HG02970 (cell line): ENCODE data around the gene ALS2CL.

Experiments
- ATAC-seq: cut with Tn5 transposase; IDR thresholded peaks from one replicate; pipeline ENCODE4 v1.9.1; 2021; ENCODE audit warnings: mild to moderate bottlenecking, moderate library complexity, moderate number of reproducible peaks; ENCODE audit not compliant: unreplicated experiment, low FRiP score

The ALS2CL gene

DNA sequence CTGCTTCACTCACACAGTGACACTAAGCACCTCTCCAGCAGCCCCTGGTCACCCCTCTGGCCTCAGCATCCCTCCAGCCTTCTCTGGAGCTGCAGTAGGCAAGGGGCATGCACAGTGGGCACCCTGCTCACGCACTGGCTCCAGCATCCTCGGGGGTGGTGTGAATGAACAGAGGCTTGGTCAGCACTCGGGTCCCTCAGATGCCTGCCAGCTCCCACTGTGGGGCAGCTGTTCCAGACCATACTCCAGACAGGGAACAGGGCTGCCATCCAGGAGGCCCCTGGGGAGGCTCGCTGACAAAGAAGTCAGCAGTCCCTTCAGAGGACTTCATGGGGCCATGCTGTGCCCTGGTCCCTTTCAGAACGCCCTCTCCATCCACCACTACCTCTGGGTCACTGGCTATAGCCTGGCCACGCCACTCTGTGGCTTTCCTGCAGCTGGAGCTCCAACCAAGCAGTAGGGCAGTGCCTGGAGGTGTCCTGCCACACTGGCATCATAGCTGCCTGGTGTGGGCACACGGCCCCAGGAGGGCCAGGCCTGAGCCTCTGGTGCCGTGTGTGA, 26.3 kb downstream of the ALS2CL start:
- ATAC-seq: no peak

DNA sequence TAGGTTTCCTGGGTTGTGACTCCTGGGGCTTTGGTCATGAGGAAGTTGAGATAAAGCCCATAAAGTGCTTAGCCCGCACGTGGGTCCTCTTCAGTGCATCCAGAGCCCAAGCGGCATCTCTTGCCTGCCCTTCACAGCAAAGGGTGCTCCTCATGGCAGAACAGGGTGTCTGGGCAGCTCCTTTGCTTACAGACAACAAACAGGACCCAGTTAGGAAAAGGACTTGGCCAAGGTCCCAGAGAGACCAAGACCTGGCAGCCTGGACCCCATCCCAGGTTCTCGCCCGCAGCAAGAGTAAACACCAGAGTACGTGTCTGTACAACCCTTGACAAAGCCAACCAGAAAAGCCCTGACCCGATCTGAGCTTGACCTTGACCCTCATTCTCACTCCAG, 27.0 kb downstream of the ALS2CL start:
- no peak for ATAC-seq

DNA sequence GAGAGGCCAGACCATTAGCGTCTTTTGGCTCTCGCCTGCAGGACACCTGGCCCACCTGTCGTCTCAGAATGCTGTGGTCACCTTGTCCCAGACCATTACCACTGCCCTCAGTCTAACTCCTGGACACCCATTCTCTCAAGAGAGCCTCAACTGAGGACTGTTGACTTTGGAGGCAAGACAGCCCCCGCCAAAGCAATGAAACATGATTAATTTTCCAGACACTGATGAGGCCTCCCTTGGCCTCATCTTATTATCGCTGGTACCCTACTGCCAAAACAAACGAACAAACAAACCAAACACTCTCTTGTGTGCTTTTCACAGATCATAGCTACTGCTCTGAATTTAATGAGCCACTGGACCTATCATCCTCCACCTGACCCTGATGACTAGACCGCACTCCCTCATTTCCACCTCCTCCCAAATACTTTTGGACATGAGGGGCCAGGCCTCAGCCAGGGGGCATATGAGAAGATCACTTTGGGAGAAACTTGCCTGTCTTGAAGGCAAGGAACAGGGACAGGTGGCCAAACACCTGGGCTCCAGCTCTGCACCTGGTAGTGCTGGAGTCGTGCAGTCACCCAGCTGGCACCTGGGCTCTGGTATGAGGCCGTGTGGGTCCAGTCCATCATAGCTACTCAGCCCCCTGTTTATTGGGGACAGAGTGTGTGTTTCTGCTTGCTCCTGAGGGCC, 27.6 kb downstream of the ALS2CL start:
- ATAC-seq: no peak

DNA sequence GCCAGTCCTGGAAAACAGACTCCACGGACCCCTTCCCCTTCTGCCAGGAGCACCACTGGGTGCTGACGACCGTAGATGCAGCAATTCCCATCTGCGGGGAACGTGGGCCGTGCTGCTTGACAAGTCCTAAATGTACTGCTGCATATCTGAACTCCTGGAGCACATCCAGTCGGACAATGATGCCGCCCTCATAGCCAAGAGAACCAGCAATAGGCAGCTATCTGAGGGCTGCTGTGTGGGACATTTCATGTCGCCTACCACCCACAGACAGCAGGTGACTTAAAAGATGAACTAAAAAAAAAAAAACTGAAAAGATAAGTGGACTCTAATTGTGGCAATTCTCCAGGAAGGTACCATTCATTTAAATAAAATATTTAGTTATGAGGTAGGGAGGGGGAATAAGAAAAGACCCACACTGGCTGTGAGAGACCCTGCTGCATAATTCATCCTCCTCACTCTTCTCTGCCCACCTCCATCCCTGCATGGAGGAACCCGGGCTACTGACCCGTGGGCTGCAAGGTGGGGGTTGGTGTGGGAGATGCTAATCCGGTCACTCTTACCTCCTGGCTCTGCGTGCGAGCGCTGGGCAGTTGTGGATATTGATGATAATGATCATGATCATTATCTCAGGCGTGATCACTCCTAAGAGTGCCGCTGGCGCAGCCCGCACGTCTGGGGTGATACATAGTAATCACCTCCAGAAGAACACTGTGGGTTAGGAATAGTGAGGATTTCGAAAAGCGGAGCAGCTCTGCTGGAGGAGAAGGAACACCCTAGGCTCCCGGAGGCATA, 28.3 kb downstream of the ALS2CL start:
- no peak for ATAC-seq

- no peak for ATAC-seq
Observed at GRCh38 chr3:46664188-46664970, 29.1 kb downstream of the ALS2CL start.

- ATAC-seq: no peak
Observed at GRCh38 chr3:46663591-46664135, 29.8 kb downstream of the ALS2CL start.

DNA sequence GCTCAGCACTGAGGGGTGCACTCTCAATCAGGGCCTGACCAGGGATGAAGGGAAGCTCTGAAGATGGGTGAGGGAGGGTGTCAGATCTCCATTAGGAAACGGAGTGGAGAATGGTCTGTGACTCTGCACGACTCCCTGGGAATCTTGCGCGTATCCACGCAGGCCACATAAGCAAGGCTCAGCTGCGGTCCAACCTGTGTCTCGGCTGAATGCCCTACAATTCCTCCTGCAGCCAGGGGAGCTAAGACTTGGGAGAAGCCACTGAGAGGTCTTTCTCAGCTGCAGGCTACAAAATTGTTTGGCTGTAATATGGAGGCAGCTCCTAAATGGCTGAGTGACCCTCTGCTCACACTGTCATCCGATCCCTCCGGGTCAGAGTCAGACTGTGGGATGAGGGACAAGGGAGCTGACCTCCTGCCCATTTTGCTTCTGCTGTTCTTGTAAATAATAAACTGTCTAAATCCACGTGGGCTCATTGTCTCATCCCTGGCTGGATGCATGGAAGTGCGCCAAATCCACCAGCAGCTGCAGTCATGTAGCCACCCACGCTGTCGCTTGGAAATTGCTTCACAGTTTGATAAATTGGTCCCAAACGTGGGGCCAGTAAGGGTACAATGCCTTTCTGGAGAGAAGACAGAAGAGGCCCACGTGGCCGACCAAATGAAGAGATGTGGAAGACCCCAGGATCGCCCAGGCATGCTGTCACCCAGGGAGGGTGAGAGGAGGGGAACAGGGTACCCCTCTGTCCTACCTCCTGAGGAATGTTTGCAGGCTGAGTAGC, 30.5 kb downstream of the ALS2CL start:
- ATAC-seq: no peak

DNA sequence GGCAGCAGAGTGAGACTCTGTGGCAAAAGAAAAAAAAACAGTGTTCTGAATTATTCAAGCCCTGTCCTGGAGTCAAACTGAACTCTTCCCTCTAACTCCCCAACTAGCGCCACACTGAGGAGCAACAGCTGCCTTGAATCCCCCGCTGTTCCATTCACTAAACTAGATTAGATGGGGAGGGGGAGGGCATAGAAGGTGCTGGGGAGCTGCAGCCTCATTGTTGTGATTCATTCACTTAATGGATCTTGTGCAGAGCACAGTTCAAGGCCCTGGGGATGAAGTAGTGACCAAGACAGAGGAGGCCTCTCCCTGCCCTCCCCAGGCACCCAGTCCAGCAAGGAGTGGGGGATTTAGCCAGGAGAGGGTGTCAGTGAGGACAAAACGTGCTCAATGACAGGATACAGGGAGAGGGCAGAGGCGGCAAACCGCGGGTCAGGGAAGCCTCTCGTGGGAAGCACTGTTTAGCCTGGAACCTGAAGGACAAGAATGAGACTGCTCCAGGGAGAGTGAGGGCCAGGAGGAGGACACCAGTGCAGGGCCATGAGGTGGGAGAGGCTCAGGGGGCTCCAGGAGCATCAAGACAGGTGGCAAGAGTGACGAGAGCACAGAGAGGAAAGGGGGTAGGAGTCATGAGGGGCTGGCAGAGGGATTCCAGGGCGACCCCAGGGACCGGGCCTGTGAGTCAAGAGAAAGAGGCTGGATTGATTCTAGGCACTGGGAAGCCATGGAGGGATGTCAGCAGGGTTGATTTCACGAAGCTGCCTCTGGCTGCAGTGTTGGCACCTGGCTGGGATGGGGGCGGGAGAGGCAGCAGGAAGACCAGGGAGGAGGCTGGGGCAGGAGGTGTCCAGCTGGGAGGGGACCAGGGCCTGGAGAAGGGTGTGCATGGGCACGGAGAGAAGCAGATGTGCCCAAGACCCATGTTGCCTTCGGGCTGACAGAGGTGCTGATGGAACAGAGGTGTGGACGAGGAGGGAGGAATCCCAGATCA, 31.4 kb downstream of the ALS2CL start:
- ATAC-seq: no peak

- ATAC-seq: no peak
Observed at GRCh38 chr3:46660543-46661523, 32.6 kb downstream of the ALS2CL start.

DNA sequence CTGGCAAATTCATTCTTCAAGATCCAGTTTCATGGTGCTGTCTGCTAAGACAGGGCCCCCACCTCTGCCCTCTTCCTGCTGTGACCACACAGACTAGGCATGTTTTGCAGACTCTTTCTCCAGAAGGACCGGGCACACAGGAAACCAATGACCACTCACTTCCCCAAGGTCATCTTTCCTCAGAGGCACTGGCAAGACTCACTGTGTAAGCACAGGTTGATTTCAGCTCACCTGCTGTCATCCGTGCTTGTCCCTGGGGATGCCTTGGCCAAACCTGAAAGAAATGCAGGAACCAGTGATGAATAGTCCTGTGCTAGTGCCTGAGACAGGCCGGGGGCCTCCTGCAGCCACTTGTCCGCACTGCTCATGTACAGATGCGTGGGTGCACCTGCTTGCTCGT, 33.5 kb downstream of the ALS2CL start:
- ATAC-seq: no peak

DNA sequence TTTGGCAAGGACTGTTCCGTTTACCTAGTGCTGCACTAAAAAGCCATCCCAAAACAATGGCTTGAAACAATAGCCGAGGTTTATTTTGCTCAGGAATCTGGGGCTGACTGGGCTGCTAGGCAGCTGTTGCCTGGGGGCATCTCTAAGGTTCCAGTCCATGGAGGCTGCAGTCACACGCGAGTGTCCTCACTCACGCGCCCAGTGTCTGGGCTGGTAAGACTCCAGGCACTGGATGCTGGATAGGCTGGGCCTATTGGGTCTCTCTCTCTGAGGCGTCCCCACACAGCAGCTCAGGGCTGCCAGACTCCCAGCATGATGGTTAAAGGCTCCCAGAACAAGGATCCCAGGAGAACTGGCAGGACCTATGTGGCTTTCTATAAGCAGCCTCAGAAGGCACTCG, 34.2 kb downstream of the ALS2CL start:
- ATAC-seq: no peak

- no peak for ATAC-seq
Observed at GRCh38 chr3:46656778-46657556, 36.5 kb downstream of the ALS2CL start.

GRCh38 chr3:46655271-46655670, 38.2 kb downstream of the ALS2CL start:
- no peak for ATAC-seq

DNA sequence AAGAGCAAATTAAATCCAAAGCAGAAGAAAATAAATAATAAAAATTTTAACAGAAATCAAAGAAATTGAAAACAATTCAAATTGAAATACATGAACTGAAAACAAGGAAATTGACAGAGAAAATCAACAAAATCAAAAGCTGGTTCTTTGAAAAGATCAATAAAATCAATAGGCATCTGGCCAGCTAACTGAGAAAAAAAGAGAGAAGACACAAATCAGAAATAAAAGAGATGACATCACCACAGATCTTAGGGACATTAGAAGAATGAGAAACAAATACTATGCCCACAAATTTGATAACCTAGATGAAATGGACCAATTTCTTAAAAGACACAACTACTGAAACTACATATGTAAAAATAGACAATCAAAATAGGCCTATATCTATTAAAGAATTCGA, 42.4 kb downstream of the ALS2CL start:
- no peak for ATAC-seq

- no peak for ATAC-seq
Observed at GRCh38 chr3:46649436-46649835, 44.0 kb downstream of the ALS2CL start.

GRCh38 chr3:46648096-46648495, 45.4 kb downstream of the ALS2CL start:
- ATAC-seq: no peak

- no peak for ATAC-seq
Observed at GRCh38 chr3:46646700-46647099, 46.8 kb downstream of the ALS2CL start.
